GM12875 (cell line): ENCODE results near the gene ADO.
A peak's percentile ranks its signal among the peaks of the same experiment; 100 is the strongest.

Experiments
- H3K4me3 ChIP-seq: one replicate; pipeline ENCODE4 v1.5.1; 2011; ENCODE audit warnings: low read depth, low read length, control low read depth
- CTCF ChIP-seq: IDR thresholded peaks from 2 replicates; pipeline ENCODE4 v1.5.1; 2011; ENCODE audit warnings: low read depth, mild to moderate bottlenecking, control low read depth, inconsistent platforms, low read length, moderate library complexity, borderline replicate concordance; ENCODE audit not compliant: insufficient read depth

Gene ADO

DNA sequence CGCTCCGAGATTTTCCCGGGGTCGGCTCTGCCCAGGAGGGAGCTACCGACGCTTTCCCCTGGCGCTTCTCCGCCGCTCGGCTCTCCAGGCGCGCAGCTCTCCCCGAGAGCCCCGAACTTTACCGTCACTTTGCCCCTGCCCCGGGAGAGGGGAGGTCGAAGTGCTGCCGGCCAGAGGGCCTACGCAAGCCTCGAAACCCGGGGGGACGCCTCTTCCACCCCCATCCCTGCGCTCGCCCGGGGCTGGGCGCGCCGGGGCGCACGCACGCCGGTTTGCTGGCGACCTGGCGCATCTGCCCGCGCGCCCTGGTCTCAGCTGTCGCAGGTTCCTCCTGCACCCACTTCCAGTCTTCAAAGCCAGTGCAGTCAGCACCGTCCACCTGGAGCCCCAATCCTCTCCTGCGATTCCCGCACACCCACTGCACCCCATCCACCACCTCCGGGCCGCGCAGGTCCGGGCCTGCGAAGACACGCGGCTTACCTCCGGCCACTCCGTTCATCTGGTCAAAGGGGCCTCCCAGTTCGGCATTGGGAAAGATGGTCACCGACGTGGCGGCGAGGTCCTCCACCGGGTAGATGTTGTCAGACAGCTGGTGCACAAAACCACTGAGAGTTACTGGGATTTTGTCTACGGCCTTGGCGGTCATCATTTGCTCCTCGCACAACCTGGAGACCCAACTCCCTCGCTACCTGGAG lies 11.0 kb downstream of the ADO start:
- no peak for TF ChIP-seq CTCF
- H3K4me3 ChIP-seq, result peak overlapping the region; percentile 68

DNA sequence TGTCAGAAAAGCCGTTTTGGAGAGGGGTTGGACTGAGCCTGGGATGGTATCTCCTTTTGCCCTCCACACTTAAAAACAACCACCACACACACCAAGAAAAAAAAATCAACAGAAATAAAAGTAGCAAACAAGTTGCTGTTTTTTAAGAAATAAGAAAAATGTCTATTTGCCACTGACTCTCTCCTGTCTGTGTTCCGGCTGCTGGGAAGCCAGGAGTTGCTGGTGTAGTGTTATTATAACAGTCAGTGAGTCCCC lies 11.5 kb downstream of the ADO start:
- TF ChIP-seq CTCF, result no peak
- H3K4me3 ChIP-seq, result peak overlapping the region; percentile 68

DNA sequence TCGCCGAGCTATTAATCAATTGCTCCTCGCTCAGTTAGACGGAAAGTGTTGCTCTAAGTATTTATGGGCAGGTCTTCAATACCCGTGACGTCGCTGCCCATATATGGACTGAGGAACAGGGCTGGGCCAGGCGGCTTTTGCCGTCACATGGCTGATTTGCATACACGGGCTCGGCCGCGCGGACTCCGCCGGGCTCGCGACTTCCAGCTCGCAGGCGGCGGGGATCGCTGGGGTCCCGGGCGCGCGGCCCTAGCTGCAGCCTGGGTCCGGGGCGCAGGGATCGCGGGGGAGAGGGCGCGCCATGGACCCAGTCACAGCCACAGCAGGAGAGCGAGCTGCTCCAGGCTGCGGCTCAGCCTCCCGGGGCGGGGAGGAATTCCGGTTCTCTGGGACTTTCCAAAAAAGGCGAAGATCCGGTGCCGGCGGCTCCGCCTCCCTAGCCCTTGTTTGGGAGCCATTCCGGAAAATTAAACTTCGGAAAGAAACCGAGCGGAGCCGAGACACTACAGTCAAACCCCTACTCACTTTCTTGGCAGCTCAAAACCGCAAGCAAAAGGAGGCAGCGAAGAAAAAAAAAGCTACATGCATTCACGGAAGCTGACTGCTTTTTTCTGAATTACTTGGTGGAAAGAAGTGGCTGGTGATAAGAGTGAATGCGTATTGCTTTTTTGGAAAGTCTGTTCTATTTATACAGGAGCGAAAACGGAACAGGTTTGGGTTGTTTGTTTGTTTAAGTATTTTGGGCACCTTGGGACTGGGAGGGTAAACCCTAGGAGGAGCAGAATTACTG lies 12.0 kb downstream of the ADO start, which contains the start of gene EGR2:
Gene EGR2 (minus strand): TSS at position 36 of the 790 bp plus-strand sequence. CDS start 337 bp downstream, outside the sequence.
- TF ChIP-seq CTCF, result no peak
- H3K4me3 ChIP-seq, result peak within 1 kb of the TSS; percentile 72

GRCh38 chr10:62817121-62817765 lies 12.7 kb downstream of the ADO start:
- no peak for TF ChIP-seq CTCF
- peak overlapping the region; percentile 72 for H3K4me3 ChIP-seq

GRCh38 chr10:62817766-62818425 lies 13.4 kb downstream of the ADO start:
- peak overlapping the region; percentile 72 for H3K4me3 ChIP-seq
- TF ChIP-seq CTCF, result peak; percentile 97

DNA sequence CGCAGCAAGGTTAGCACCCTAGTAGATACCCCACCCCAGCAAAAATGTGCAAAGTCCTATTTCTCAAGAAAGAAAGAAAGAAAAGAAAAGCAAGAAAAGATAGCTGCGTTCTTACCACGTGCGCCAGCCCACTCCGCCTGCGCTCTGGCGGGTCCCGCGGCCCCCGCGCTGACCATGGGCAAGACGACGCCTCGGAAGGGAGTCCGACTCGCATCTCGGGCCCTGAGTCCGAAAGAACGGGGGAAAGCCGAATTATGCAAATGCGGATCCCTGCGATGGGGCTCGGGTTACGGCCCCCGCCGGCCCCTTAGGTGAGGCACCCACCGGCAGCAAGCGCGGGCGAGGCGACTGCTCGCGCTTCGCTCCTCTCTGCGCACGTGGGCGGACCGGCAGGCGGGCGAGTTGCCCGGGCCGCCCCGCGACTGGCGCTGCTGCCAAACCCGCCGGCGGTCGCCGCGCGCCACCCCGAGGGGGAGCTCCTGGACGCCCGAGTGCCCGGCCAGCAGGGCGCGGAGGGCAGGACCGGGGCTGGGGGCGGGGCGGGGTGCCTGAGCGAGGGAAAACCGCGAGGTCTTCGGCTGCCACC lies 14.0 kb downstream of the ADO start:
- peak; percentile 18; the same call in 1 of the 2 replicates for TF ChIP-seq CTCF
- no peak overlapping the region for H3K4me3 ChIP-seq
